ENCODE data around the gene CDK4. TPM values are rescaled to one million over a fixed set of nuclear protein-coding genes. Genes with fewer than 3 reads are reported as not detected.

The CDK4 gene
- total and polyA plus RNA-seq, 2 of the 13 experiments (the other 11 are each of a cell fraction or from before 2014, with no cell fraction given) = 191 to 209 TPM

GRCh38 chr12:57782608-57783465 lies 30.7 kb upstream of the CDK4 start, which contains the start of gene TSFM (continued):
- TF ChIP-seq HMG20A (CRISPR knock-in tag; IDR thresholded peaks at IDR 0.05; ENCODE audit: borderline replicate concordance) (peak; percentile 15; the same call in 1 of the 2 replicates), ZHX2 (IDR thresholded peaks at IDR 0.05; ENCODE audit: low read depth) (peak; percentile 74; the same call in 1 of the 2 replicates), ZHX2 (CRISPR knock-in tag; IDR thresholded peaks at IDR 0.05; ENCODE audit: borderline replicate concordance) (no peak), ZC3H4 (CRISPR knock-in tag; IDR thresholded peaks at IDR 0.05; ENCODE audit: borderline replicate concordance) (no peak), ZFP91 (CRISPR knock-in tag; IDR thresholded peaks at IDR 0.05; ENCODE audit: borderline replicate concordance) (peak; percentile 98), HOXA9 (CRISPR knock-in tag; IDR thresholded peaks at IDR 0.05; ENCODE audit: borderline replicate concordance) (no peak), FOSL1 (CRISPR knock-in tag; IDR thresholded peaks at IDR 0.05; ENCODE audit: borderline replicate concordance) (no peak), ZNF280D (CRISPR knock-in tag; IDR thresholded peaks at IDR 0.05) (no peak), ZFYVE20 (CRISPR knock-in tag; IDR thresholded peaks at IDR 0.05; ENCODE audit: borderline replicate concordance, low read depth) (0 out of 2 replicates have a peak, but pooled peaks have one; percentile 63), CCDC6 (CRISPR knock-in tag; IDR thresholded peaks at IDR 0.05) (no peak; the same call in 1 of the 2 replicates), SMARCE1 (IDR thresholded peaks at IDR 0.05; ENCODE audit: borderline replicate concordance) (no peak), ZBTB38 (CRISPR knock-in tag; IDR thresholded peaks at IDR 0.05) (peak; percentile 87)
